ENCODE data around the gene DLGAP5.

Gene DLGAP5

GRCh38 chr14:55206175-55206693 lies 14.8 kb upstream of the DLGAP5 start:
- Histone ChIP-seq H3K79me2 (ENCODE audit: low read length) (no peaks in the 10 kb centered on the region), H3K27me3 (ENCODE audit: low read depth, low read length) (no peaks in the 10 kb centered on the region), H3K4me3 (ENCODE audit: low read length) (no peak overlapping the region), H3K36me3 (replicated peaks; ENCODE audit: low read depth, low read length) (no peaks in the 10 kb centered on the region), H3K9ac (ENCODE audit: low read length) (no peak overlapping the region), H4K20me1 (ENCODE audit: insufficient read depth, low read length) (no peaks in the 10 kb centered on the region), H3K4me2 (ENCODE audit: low read length) (no peak overlapping the region), H3K9me3 (ENCODE audit: insufficient read depth, low read length) (no peaks in the 10 kb centered on the region), H3K4me1 (ENCODE audit: low read length) (no peaks in the 10 kb centered on the region), H2AFZ (ENCODE audit: low read depth, low read length) (no peak overlapping the region), H3K27ac (ENCODE audit: low read length) (no peak overlapping the region)
- TF ChIP-seq CTCF (IDR thresholded peaks at IDR 0.05; ENCODE audit: low read depth, low read length) (no peak), EZH2phosphoT487 (IDR thresholded peaks at IDR 0.05; ENCODE audit: low read depth) (no peak)

- H3K4me3 ChIP-seq (ENCODE audit: low read length): no peak overlapping the region
- no peaks in the 10 kb centered on the region for H3K4me1 ChIP-seq (ENCODE audit: low read length)
- H2AFZ ChIP-seq (ENCODE audit: low read depth, low read length): no peak overlapping the region
- H3K9ac ChIP-seq (ENCODE audit: low read length): no peak overlapping the region
- no peak overlapping the region for H3K4me2 ChIP-seq (ENCODE audit: low read length)
- H3K36me3 ChIP-seq (replicated peaks; ENCODE audit: low read depth, low read length): no peaks in the 10 kb centered on the region
- H3K27ac ChIP-seq (ENCODE audit: low read length): no peak overlapping the region
- no peaks in the 10 kb centered on the region for H3K9me3 ChIP-seq (ENCODE audit: insufficient read depth, low read length)
- TF ChIP-seq CTCF (IDR thresholded peaks at IDR 0.05; ENCODE audit: low read depth, low read length) (no peak), EZH2phosphoT487 (IDR thresholded peaks at IDR 0.05; ENCODE audit: low read depth) (no peak)
- no peaks in the 10 kb centered on the region for H3K27me3 ChIP-seq (ENCODE audit: low read depth, low read length)
- no peaks in the 10 kb centered on the region for H4K20me1 ChIP-seq (ENCODE audit: insufficient read depth, low read length)
- no peaks in the 10 kb centered on the region for H3K79me2 ChIP-seq (ENCODE audit: low read length)
Observed at GRCh38 chr14:55201219-55202101, 10.1 kb upstream of the DLGAP5 start.

- no peaks in the 10 kb centered on the region for H3K4me1 ChIP-seq (ENCODE audit: low read length)
- no peak overlapping the region for H3K4me3 ChIP-seq (ENCODE audit: low read length)
- no peaks in the 10 kb centered on the region for H3K9me3 ChIP-seq (ENCODE audit: insufficient read depth, low read length)
- no peaks in the 10 kb centered on the region for H3K36me3 ChIP-seq (replicated peaks; ENCODE audit: low read depth, low read length)
- TF ChIP-seq EZH2phosphoT487 (IDR thresholded peaks at IDR 0.05; ENCODE audit: low read depth) (no peak), CTCF (IDR thresholded peaks at IDR 0.05; ENCODE audit: low read depth, low read length) (no peak)
- no peak overlapping the region for H3K9ac ChIP-seq (ENCODE audit: low read length)
- no peaks in the 10 kb centered on the region for H4K20me1 ChIP-seq (ENCODE audit: insufficient read depth, low read length)
- no peaks in the 10 kb centered on the region for H3K27me3 ChIP-seq (ENCODE audit: low read depth, low read length)
- no peak overlapping the region for H3K27ac ChIP-seq (ENCODE audit: low read length)
- no peak overlapping the region for H3K4me2 ChIP-seq (ENCODE audit: low read length)
- no peaks in the 10 kb centered on the region for H3K79me2 ChIP-seq (ENCODE audit: low read length)
- no peak overlapping the region for H2AFZ ChIP-seq (ENCODE audit: low read depth, low read length)
Observed at GRCh38 chr14:55200651-55201050, 9.3 kb upstream of the DLGAP5 start.

- H3K4me1 ChIP-seq (ENCODE audit: low read length): no peaks in the 10 kb centered on the region
- H3K4me3 ChIP-seq (ENCODE audit: low read length): no peak overlapping the region
- no peak overlapping the region for H3K4me2 ChIP-seq (ENCODE audit: low read length)
- no peaks in the 10 kb centered on the region for H3K79me2 ChIP-seq (ENCODE audit: low read length)
- H3K9me3 ChIP-seq (ENCODE audit: insufficient read depth, low read length): no peaks in the 10 kb centered on the region
- H3K9ac ChIP-seq (ENCODE audit: low read length): no peak overlapping the region
- H2AFZ ChIP-seq (ENCODE audit: low read depth, low read length): no peak overlapping the region
- no peaks in the 10 kb centered on the region for H3K27me3 ChIP-seq (ENCODE audit: low read depth, low read length)
- H3K27ac ChIP-seq (ENCODE audit: low read length): no peak overlapping the region
- H4K20me1 ChIP-seq (ENCODE audit: insufficient read depth, low read length): no peaks in the 10 kb centered on the region
- H3K36me3 ChIP-seq (replicated peaks; ENCODE audit: low read depth, low read length): no peaks in the 10 kb centered on the region
- TF ChIP-seq EZH2phosphoT487 (IDR thresholded peaks at IDR 0.05; ENCODE audit: low read depth): no peak
- TF ChIP-seq CTCF (IDR thresholded peaks at IDR 0.05; ENCODE audit: low read depth, low read length): no peak
Observed at GRCh38 chr14:55198749-55199148, 7.4 kb upstream of the DLGAP5 start.
